GM21360 (cell line): Measurements from ENCODE around the gene SLAMF7.
"Not testable (repeated sequence)": the region's sequence is repeated elsewhere in the genome, so short reads cannot be mapped to it uniquely, and the experiment has no call there.

ENCODE experiments used
- ATAC-seq: cut with Tn5 transposase; IDR thresholded peaks from one replicate; pipeline ENCODE4 v1.9.1; 2021; ENCODE audit warnings: mild to moderate bottlenecking, moderate library complexity; ENCODE audit not compliant: unreplicated experiment

SLAMF7 gene

GRCh38 chr1:160772331-160772730 is 33.3 kb downstream of the SLAMF7 start:
- no peak for ATAC-seq

- ATAC-seq: no peak
Measured at GRCh38 chr1:160773093-160773492, 34.0 kb downstream of the SLAMF7 start.

- ATAC-seq: no peak
Measured at GRCh38 chr1:160774886-160775719, 36.1 kb downstream of the SLAMF7 start.

- ATAC-seq: no peak
Measured at GRCh38 chr1:160776178-160776577, 37.1 kb downstream of the SLAMF7 start.

- ATAC-seq: no peak
Measured at GRCh38 chr1:160777486-160778089, 38.5 kb downstream of the SLAMF7 start.

- ATAC-seq: no peak
Measured at GRCh38 chr1:160778976-160779375, 39.9 kb downstream of the SLAMF7 start.

GRCh38 chr1:160779626-160780397 is 40.8 kb downstream of the SLAMF7 start:
- ATAC-seq: no peak

- ATAC-seq: no peak
Measured at GRCh38 chr1:160780398-160780755, 41.3 kb downstream of the SLAMF7 start.

GRCh38 chr1:160781186-160781766 is 42.2 kb downstream of the SLAMF7 start:
- no peak for ATAC-seq

- peak; percentile 72 for ATAC-seq
Measured at GRCh38 chr1:160781914-160782689, 43.1 kb downstream of the SLAMF7 start.

GRCh38 chr1:160782988-160783765 is 44.1 kb downstream of the SLAMF7 start:
- ATAC-seq: not testable (repeated sequence)

- no peak for ATAC-seq
Measured at GRCh38 chr1:160789051-160789701, 50.1 kb downstream of the SLAMF7 start.

- peak; percentile 84 for ATAC-seq
Measured at GRCh38 chr1:160789702-160790611, 50.9 kb downstream of the SLAMF7 start.

- ATAC-seq: no peak
Measured at GRCh38 chr1:160794376-160794775, 55.3 kb downstream of the SLAMF7 start.

GRCh38 chr1:160795951-160796383 is 56.9 kb downstream of the SLAMF7 start, which contains the start of gene LY9:
Gene LY9, plus strand, starts transcription at chr1:160796174. Its CDS starts 14 bp downstream, at chr1:160796188.
- ATAC-seq: peak; percentile 65

GRCh38 chr1:160797271-160797709 is 58.2 kb downstream of the SLAMF7 start:
- ATAC-seq: no peak

- ATAC-seq: no peak
Measured at GRCh38 chr1:160797861-160798273, 58.8 kb downstream of the SLAMF7 start.

- no peak for ATAC-seq
Measured at GRCh38 chr1:160798439-160798838, 59.4 kb downstream of the SLAMF7 start.
